Epithelial cell of proximal tubule (primary cell): ENCODE data around the gene BCAP31. TPM values are rescaled to one million over a fixed set of nuclear protein-coding genes. Genes with fewer than 3 reads are reported as not detected.
"Not testable (repeated sequence)": the region's sequence is repeated elsewhere in the genome, so short reads cannot be mapped to it uniquely, and the experiment has no call there.

ENCODE experiments used
- DNase-seq: peaks from one replicate; pipeline ENCODE4 v3.0.0-alpha.2; 2011; ENCODE audit warnings: low read depth
- H3K4me3 ChIP-seq: 2 replicates; pipeline ENCODE4 v1.5.1; 2011; ENCODE audit warnings: low read depth, mild to moderate bottlenecking, low read length
- total RNA-seq: library from RNA; depleted of rRNA; stranded (reverse); fragments of >200 nt; gene quantifications from 2 replicates; pipeline ENCODE4 v1.2.3, GENCODE V29; 2015
- TF ChIP-seq, protein P1 (sequence below): conservative IDR thresholded peaks from 2 replicates; pipeline ENCODE4 v1.5.1; 2012; ENCODE audit warnings: low read depth, mild to moderate bottlenecking, low read length

Gene BCAP31
- total RNA-seq, 1 donor from 2014 or later: 163 TPM

DNA sequence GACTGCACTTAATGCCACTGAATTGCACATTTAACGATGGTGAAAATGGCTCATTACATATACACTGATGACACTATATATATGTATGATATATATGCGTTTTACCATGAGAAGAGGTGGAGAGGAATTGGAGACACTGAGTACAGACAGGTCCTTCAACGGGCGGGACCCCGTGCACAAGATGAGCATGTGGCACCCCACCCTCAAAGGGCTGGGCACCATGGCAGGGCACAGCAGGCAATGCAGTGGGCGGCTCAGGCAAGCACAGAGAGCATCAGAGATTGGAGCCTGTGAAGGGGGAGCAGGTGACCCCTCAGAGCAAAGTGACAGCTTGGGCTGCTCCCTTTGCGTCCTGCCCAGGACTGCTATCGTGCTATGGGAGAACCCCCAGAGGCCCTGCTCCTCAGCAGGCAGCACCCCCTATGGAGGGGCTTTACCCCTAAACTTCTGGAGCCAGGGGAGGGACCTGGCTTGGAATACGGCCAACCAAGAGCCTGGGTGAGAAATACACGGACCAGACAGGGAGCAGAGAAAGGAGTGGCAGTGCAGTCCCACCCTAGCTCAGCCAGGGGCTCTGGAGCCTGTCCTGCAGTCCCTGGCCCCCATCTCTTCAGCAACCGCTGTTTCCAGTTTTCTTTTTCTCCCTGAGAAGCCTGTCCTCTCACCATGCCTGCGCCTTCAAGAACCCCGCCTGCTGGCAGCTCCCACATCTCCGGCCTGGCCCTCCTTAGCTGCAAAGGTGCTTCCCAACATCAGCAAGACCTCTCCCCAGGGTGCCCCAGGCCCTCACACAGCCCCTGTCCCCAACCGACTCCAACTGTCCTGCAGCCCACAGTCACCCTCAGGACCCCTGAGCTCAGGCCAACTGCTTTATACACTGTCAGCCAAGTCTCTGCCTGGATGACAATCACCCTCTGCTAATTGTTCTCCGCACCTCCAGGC, 26.0 kb downstream of the BCAP31 start:
- TF ChIP-seq, protein P1, sequence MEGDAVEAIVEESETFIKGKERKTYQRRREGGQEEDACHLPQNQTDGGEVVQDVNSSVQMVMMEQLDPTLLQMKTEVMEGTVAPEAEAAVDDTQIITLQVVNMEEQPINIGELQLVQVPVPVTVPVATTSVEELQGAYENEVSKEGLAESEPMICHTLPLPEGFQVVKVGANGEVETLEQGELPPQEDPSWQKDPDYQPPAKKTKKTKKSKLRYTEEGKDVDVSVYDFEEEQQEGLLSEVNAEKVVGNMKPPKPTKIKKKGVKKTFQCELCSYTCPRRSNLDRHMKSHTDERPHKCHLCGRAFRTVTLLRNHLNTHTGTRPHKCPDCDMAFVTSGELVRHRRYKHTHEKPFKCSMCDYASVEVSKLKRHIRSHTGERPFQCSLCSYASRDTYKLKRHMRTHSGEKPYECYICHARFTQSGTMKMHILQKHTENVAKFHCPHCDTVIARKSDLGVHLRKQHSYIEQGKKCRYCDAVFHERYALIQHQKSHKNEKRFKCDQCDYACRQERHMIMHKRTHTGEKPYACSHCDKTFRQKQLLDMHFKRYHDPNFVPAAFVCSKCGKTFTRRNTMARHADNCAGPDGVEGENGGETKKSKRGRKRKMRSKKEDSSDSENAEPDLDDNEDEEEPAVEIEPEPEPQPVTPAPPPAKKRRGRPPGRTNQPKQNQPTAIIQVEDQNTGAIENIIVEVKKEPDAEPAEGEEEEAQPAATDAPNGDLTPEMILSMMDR: no peak
- H3K4me3 ChIP-seq: no peak overlapping the region
- DNase-seq: no peak

DNA sequence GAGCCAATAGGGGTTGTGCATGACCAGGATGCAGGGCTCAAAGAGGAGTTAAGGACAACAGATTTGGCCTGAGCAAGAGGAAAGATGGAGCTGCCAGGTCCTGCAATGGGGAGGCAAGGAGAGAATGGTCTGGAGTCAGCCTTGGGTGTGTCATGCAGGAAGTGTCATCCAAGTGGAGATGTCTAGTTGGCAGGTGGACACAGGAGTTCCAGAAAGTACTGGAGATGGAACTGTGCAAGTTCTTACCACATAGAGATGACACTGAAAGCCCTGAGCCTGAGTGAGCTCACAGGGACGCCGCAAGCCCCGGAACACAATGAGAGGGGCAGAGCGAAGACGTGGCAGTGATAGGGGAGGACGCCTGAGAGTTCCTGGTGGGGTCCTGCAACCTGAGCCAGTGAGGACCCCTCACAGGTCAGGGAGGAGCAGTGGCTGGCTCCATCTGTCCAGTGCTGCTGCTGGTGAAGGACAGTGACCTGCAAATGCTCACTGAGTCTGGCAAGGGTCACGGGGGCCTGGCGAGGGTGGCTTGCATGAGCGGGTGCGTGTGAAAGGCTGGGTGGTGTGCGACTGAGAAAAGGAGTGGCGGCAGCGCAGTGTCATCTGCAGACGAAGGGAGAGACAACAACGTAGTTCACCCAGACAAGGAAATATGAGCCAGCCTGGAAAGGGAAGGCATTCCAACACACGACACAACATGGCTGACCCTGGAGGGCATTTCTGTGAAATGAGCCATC, 27.0 kb downstream of the BCAP31 start:
- H3K4me3 ChIP-seq, DNase-seq: not testable (repeated sequence)

DNA sequence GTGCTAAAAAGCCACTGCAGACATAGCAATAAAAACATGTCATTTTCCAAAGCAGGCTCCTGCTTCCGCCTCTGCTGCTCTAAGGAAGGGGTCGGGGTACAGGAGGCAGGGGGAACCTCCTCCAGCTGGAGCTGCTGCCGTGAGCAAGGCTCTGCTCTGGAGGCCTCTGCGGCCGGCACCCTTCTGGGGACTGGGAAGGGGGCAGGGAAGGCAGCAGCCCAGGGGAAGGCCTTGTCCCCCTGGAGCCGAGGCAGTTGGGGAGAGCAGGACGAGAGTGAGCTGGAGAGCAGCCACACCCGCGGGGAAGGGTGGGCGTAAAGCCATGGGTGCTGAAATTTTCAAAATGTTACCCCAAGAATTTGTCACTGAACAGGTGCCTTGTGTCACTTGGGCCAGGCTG, 27.6 kb downstream of the BCAP31 start:
- DNase-seq, H3K4me3 ChIP-seq: not testable (repeated sequence)

DNA sequence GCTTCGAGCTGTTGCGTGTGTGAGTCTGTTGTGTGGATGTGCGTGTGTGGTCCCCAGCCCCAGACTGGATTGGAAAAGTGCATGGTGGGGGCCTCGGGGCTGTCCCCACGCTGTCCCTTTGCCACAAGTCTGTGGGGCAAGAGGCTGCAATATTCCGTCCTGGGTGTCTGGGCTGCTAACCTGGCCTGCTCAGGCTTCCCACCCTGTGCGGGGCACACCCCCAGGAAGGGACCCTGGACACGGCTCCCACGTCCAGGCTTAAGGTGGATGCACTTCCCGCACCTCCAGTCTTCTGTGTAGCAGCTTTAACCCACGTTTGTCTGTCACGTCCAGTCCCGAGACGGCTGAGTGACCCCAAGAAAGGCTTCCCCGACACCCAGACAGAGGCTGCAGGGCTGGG, 28.1 kb downstream of the BCAP31 start:
- no peak for DNase-seq
- TF ChIP-seq, protein P1: no peak
- no peak overlapping the region for H3K4me3 ChIP-seq

DNA sequence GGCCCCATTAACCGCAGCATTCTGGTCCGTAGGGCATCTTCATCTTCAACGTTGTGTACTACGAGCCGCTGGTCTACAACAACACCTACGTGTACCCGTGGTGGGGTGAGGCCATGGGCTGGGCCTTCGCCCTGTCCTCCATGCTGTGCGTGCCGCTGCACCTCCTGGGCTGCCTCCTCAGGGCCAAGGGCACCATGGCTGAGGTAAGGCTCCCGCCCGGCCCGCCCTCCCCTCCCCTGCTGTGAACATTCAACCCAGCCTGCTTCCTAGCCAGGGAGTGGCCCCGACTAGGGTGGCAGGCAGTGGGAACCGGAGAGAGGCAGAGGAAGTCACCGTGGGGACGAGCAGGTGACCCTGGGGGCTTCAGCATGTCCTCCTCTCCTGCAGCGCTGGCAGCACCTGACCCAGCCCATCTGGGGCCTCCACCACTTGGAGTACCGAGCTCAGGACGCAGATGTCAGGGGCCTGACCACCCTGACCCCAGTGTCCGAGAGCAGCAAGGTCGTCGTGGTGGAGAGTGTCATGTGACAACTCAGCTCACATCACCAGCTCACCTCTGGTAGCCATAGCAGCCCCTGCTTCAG, 29.4 kb downstream of the BCAP31 start:
- DNase-seq: no peak
- TF ChIP-seq, protein P1: no peak
- H3K4me3 ChIP-seq: no peak overlapping the region

DNA sequence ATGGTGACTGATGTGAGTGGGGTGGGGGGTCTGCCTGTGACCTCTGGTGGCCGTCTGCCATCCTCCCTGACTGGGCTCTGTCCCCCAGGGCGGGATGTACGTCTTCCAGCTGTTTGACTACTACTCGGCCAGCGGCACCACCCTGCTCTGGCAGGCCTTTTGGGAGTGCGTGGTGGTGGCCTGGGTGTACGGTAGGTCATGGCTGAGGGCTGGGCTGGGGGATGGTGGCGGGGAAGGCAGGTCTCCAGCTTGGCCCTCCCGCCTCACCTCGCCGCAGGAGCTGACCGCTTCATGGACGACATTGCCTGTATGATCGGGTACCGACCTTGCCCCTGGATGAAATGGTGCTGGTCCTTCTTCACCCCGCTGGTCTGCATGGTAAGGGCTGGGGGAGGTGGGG, 29.9 kb downstream of the BCAP31 start:
- not testable (repeated sequence) for H3K4me3 ChIP-seq, DNase-seq

DNA sequence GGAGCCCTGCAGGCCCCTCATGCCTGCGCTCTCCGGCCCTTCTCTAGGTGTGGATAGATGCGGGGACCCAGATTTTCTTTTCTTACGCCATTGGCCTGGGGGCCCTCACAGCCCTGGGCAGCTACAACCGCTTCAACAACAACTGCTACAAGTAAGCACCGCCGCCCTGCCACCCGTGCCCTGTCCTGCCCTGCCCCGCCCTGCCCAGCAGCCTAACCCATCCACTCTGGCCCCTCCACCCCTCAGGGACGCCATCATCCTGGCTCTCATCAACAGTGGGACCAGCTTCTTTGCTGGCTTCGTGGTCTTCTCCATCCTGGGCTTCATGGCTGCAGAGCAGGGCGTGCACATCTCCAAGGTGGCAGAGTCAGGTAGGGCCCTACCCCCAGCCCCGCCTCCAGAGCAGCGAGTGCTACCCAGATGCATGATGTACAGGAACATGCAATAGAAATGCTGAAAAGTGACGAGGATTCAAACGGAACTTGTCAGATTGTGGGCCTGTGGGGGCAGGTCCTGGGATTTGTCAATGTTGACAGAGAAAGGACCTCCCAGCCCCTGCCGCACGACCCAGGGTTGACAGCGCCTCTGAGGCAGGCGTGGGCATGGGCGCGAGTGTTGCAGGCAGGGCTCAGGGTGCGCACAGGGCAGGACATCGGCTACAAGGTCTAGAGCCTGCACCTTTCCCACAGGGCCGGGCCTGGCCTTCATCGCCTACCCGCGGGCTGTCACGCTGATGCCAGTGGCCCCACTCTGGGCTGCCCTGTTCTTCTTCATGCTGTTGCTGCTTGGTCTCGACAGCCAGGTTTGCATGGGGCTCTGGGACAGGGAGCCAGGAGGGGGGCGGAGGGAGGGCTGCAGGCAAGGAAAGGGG, 30.7 kb downstream of the BCAP31 start:
- H3K4me3 ChIP-seq: no peak overlapping the region
- TF ChIP-seq, protein P1: no peak
- DNase-seq: no peak
